ENCODE data around the gene TM9SF4. TPM values are rescaled to one million over a fixed set of nuclear protein-coding genes. Genes with fewer than 3 reads are reported as not detected.

Gene TM9SF4
- total RNA-seq, 2 donors from 2014 or later = 33.4 TPM

GRCh38 chr20:32201977-32202363, 92.5 kb downstream of the TM9SF4 start:
- peaks cover 22 to 38% of the 10 kb centered on the region in 2 donors for H3K4me1 ChIP-seq (ENCODE audit: control insufficient read depth in 1 of 2, low read depth in 2 of 2)
- H3K4me3 ChIP-seq = no peak overlapping the region
- H3K27ac ChIP-seq = no peak overlapping the region
- H3K36me3 ChIP-seq = peaks cover 15% of the 10 kb centered on the region
- DNase-seq (ENCODE audit: low spot score) (no peak), ATAC-seq (ENCODE audit: insufficient number of reproducible peaks, low FRiP score, low read depth) (no peak)
- no peak for TF ChIP-seq CTCF (IDR thresholded peaks at IDR 0.05)
- no peaks in the 10 kb centered on the region for H3K27me3 ChIP-seq (replicated peaks; ENCODE audit: insufficient read depth)
- H3K9me3 ChIP-seq = no peaks in the 10 kb centered on the region

- Histone ChIP-seq H3K4me3 (no peak overlapping the region), H3K9me3 (no peaks in the 10 kb centered on the region), H3K27me3 (replicated peaks; ENCODE audit: insufficient read depth) (no peaks in the 10 kb centered on the region), H3K36me3 (peaks cover 7% of the 10 kb centered on the region), H3K4me1 (ENCODE audit: control insufficient read depth in 1 of 2, low read depth in 2 of 2) (peaks cover 22 to 45% of the 10 kb centered on the region in 2 donors), H3K27ac (no peak overlapping the region)
- DNase-seq (ENCODE audit: low spot score) = no peak
- ATAC-seq (ENCODE audit: insufficient number of reproducible peaks, low FRiP score, low read depth) = no peak
- no peak for TF ChIP-seq CTCF (IDR thresholded peaks at IDR 0.05)
Observed at GRCh38 chr20:32203356-32204204, 94.1 kb downstream of the TM9SF4 start.

- Histone ChIP-seq H3K36me3 (peaks cover 7% of the 10 kb centered on the region), H3K4me1 (ENCODE audit: control insufficient read depth in 1 of 2, low read depth in 2 of 2) (peaks cover 22 to 54% of the 10 kb centered on the region in 2 donors), H3K27me3 (replicated peaks; ENCODE audit: insufficient read depth) (no peaks in the 10 kb centered on the region), H3K4me3 (no peak overlapping the region), H3K27ac (peak overlapping the region; percentile 34 to 36), H3K9me3 (no peaks in the 10 kb centered on the region)
- no peak for ATAC-seq (ENCODE audit: insufficient number of reproducible peaks, low FRiP score, low read depth)
- no peak for TF ChIP-seq CTCF (IDR thresholded peaks at IDR 0.05)
- DNase-seq (ENCODE audit: low spot score) = no peak
Observed at GRCh38 chr20:32204205-32205109, 94.9 kb downstream of the TM9SF4 start.

GRCh38 chr20:32205110-32205842, 95.8 kb downstream of the TM9SF4 start:
- no peak for TF ChIP-seq CTCF (IDR thresholded peaks at IDR 0.05)
- H3K4me3 ChIP-seq = peak overlapping the region; percentile 97

More at GRCh38 chr20:32205110-32205842, 95.8 kb downstream of the TM9SF4 start:
- Histone ChIP-seq H3K36me3 (peaks cover 7% of the 10 kb centered on the region), H3K9me3 (no peaks in the 10 kb centered on the region), H3K4me1 (ENCODE audit: control insufficient read depth in 1 of 2, low read depth in 2 of 2) (peaks cover 22 to 54% of the 10 kb centered on the region in 2 donors), H3K27me3 (replicated peaks; ENCODE audit: insufficient read depth) (no peaks in the 10 kb centered on the region), H3K27ac (peak overlapping the region; percentile 34 to 36)
- no peak for DNase-seq (ENCODE audit: low spot score)
- ATAC-seq (ENCODE audit: insufficient number of reproducible peaks, low FRiP score, low read depth) = no peak

All from thoracic aorta (tissue), 2 donors.